Keratinocyte (primary cell): Measurements from ENCODE around the gene CD55.

ENCODE experiments used
- CTCF ChIP-seq, 3 experiments: IDR thresholded peaks in 1 of 3; conservative IDR thresholded peaks in 1 of 3; optimal IDR thresholded peaks in 1 of 3; 2 replicates in 2 of 3; 3 replicates in 1 of 3; pipeline versions ENCODE3 to v1.5.1; 2011; ENCODE audit warnings: low read length in 3 of 3, mild to moderate bottlenecking in 3 of 3, moderate library complexity in 2 of 3, control low read depth in 1 of 3, inconsistent platforms in 1 of 3; ENCODE audit not compliant: insufficient read depth in 2 of 3; ENCODE audit errors: extremely low read depth in 1 of 3
- EZH2 ChIP-seq: IDR thresholded peaks from one replicate; pipeline ENCODE4 v1.6.1; 2012; ENCODE audit warnings: inconsistent platforms, mild to moderate bottlenecking, low read length, moderate library complexity

GRCh38 chr1:207277241-207277640 is 44.2 kb upstream of the CD55 start:
- TF ChIP-seq CTCF (optimal IDR thresholded peaks at IDR 0.05 in 1 of 3, IDR thresholded peaks at IDR 0.05 in 1 of 3, conservative IDR thresholded peaks at IDR 0.05 in 1 of 3; ENCODE audit: extremely low read depth in 1 of 3, insufficient read depth in 2 of 3, low read length in 3 of 3), result no peak
- TF ChIP-seq EZH2, result no peak
